GM12873 (cell line): ENCODE measurements around the gene PCDH9.

Experiments used
- TF ChIP-seq, protein P1 (sequence below): IDR thresholded peaks from 2 replicates; pipeline ENCODE4 v1.5.1; 2012; ENCODE audit warnings: low read depth, mild to moderate bottlenecking, moderate library complexity, low read length, control low read depth; ENCODE audit not compliant: insufficient read depth; ENCODE audit errors: missing control alignments

PCDH9 gene

DNA sequence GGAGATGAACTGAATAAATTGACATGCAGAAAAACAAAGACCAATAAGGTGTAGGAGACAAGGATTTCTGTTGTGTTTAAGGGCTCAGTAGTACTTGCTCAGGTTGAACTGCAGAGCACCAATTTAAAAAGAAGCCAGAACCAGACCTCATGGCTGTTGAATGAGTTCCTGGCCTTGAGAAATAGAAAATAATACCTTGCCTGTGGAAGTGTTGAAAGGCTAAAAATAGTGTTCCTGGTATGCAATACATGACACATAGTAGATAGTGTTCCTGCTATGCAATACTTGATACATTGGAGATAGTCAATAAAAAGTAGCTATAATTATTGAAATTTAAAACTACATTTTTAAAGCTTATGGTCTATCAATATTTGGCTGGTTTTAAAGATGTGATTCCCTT, 595.8 kb downstream of the PCDH9 start:
- TF ChIP-seq, protein P1, sequence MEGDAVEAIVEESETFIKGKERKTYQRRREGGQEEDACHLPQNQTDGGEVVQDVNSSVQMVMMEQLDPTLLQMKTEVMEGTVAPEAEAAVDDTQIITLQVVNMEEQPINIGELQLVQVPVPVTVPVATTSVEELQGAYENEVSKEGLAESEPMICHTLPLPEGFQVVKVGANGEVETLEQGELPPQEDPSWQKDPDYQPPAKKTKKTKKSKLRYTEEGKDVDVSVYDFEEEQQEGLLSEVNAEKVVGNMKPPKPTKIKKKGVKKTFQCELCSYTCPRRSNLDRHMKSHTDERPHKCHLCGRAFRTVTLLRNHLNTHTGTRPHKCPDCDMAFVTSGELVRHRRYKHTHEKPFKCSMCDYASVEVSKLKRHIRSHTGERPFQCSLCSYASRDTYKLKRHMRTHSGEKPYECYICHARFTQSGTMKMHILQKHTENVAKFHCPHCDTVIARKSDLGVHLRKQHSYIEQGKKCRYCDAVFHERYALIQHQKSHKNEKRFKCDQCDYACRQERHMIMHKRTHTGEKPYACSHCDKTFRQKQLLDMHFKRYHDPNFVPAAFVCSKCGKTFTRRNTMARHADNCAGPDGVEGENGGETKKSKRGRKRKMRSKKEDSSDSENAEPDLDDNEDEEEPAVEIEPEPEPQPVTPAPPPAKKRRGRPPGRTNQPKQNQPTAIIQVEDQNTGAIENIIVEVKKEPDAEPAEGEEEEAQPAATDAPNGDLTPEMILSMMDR: no peak

GRCh38 chr13:66627512-66627911, 602.6 kb downstream of the PCDH9 start:
- TF ChIP-seq, protein P1: no peak

GRCh38 chr13:66624302-66624701, 605.8 kb downstream of the PCDH9 start:
- TF ChIP-seq, protein P1: no peak

GRCh38 chr13:66623129-66623820, 606.9 kb downstream of the PCDH9 start:
- TF ChIP-seq, protein P1: no peak

GRCh38 chr13:66618702-66619101, 611.4 kb downstream of the PCDH9 start:
- TF ChIP-seq, protein P1: no peak

GRCh38 chr13:66617786-66618185, 612.4 kb downstream of the PCDH9 start:
- TF ChIP-seq, protein P1: no peak

GRCh38 chr13:66612983-66613382, 617.2 kb downstream of the PCDH9 start:
- TF ChIP-seq, protein P1: no peak

DNA sequence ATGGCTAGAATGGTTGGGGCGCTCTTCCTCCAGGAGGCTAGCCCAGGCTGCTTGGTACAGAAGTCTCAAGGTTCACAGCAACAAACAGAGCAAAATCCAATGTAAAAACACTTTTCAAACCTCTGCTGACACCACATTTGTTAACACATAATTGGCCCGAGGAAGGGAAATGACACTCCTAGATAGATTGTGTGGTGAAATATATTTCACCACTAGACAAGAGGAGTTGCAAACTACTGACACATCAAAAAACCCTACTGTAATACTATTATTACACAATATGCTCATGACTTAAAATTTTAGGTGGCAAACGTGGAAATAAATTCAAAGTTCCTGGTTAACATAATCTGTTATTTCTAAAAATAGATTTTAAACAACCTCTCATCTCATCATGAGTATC, 643.6 kb downstream of the PCDH9 start:
- TF ChIP-seq, protein P1: no peak
